ENCODE measurements around the gene COPS2.

GRCh38 chr15:49178497-49178896 is 23.1 kb upstream of the COPS2 start:
- TF ChIP-seq CTCF (IDR thresholded peaks at IDR 0.05): no peak
- TF ChIP-seq POLR2A (IDR thresholded peaks at IDR 0.05): no peak
